SK-N-MC (cell line): ENCODE results near the gene PALM.

ENCODE experiments used
- DNase-seq: peaks from one replicate; pipeline ENCODE4 v3.0.0-alpha.2; 2011; ENCODE audit warnings: low read depth, low spot score
- H3K27ac ChIP-seq: fragments of 200-600 bp; sonication (generic); 2 replicates; pipeline ENCODE4 v1.5.1; 2016; ENCODE audit warnings: mixed run types
- H3K36me3 ChIP-seq: fragments of 200-600 bp; sonication (generic); 2 replicates; pipeline ENCODE4 v1.6.1; 2017; ENCODE audit warnings: antibody characterized with exemption, low read length, mixed read lengths; ENCODE audit not compliant: insufficient read depth
- H3K4me3 ChIP-seq: fragments of 200-600 bp; sonication (generic); 2 replicates; pipeline ENCODE4 v1.5.1; 2016
- H3K9ac ChIP-seq: fragments of 200-600 bp; sonication (generic); 2 replicates; pipeline ENCODE4 v1.8.0; 2017; ENCODE audit warnings: mixed run types, mixed read lengths; ENCODE audit not compliant: insufficient read length
- H3K9me3 ChIP-seq: fragments of 200-600 bp; sonication (generic); 2 replicates; pipeline ENCODE4 v1.6.1; 2017; ENCODE audit warnings: low read depth, mild to moderate bottlenecking, antibody characterized with exemption, low read length, moderate library complexity, mixed read lengths
- EZH2 ChIP-seq: fragments of 200-600 bp; sonication (generic); IDR thresholded peaks from one replicate; pipeline ENCODE4 v1.6.1; 2017; ENCODE audit warnings: antibody characterized with exemption
- FOXP2 ChIP-seq: optimal IDR thresholded peaks from 2 replicates; pipeline ENCODE3; 2011; ENCODE audit warnings: mild to moderate bottlenecking, moderate library complexity; ENCODE audit not compliant: insufficient read depth; ENCODE audit errors: extremely low read length, control extremely low read depth
- POLR2AphosphoS5 ChIP-seq: IDR thresholded peaks from 2 replicates; pipeline ENCODE4 v1.6.1; 2012; ENCODE audit warnings: mild to moderate bottlenecking, low read depth, low read length, borderline replicate concordance

PALM gene

DNA sequence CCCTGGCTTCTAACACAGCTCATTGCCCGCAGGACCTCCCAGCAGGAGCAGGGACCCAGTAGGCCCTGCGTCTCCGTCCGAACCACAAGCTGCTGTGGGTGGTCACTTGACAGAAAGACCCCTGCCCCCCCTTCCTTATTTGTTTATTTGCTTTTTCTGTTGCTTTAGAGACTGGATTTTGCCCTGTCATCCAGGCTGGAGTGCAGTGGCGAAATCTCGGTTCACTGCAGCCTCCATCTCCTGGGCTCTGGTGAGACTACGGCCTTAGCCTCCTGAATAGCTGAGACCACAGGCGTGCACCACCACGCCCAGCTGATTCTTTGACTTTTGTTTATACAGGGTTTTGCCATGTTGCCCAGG lies 80.9 kb downstream of the PALM start:
- no peaks in the 10 kb centered on the region for H3K36me3 ChIP-seq
- TF ChIP-seq EZH2 (no peak), POLR2AphosphoS5 (no peak)
- H3K4me3 ChIP-seq = no peak overlapping the region
- DNase-seq = no peak
- no peak overlapping the region for H3K9ac ChIP-seq
- no peaks in the 10 kb centered on the region for H3K9me3 ChIP-seq
- 0 out of 2 replicates have a peak overlapping the region, but pooled peaks have one; percentile 19 for H3K27ac ChIP-seq

DNA sequence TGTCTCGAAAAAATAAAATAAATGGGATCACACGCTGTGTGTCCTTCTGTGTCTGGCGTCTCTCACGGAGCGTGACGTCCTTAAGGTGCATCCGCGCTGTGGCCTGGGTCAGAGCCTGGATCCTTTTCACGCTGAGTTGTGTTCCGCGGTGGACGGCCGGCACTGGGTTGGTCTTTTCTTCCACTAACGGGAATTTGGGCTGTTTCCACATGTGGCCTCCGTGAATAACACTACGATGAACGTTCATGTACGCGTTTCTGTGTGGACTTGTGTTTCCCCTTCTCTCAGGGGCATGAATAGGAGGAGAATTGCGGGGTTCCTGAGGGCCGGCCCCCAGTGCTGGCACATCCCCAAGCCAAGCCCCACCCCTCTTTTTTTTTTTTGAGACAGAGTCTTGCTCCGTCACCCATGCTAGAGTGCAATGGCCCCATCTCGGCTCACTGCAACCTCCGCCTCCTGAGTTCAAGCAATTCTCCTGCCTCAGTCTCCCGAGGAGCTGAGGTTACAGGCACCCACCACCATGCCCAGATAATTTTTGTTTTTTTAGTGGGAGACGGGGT lies 82.4 kb downstream of the PALM start:
- TF ChIP-seq FOXP2 (no peak), EZH2 (no peak), POLR2AphosphoS5 (no peak)
- no peak overlapping the region for H3K9ac ChIP-seq

DNA sequence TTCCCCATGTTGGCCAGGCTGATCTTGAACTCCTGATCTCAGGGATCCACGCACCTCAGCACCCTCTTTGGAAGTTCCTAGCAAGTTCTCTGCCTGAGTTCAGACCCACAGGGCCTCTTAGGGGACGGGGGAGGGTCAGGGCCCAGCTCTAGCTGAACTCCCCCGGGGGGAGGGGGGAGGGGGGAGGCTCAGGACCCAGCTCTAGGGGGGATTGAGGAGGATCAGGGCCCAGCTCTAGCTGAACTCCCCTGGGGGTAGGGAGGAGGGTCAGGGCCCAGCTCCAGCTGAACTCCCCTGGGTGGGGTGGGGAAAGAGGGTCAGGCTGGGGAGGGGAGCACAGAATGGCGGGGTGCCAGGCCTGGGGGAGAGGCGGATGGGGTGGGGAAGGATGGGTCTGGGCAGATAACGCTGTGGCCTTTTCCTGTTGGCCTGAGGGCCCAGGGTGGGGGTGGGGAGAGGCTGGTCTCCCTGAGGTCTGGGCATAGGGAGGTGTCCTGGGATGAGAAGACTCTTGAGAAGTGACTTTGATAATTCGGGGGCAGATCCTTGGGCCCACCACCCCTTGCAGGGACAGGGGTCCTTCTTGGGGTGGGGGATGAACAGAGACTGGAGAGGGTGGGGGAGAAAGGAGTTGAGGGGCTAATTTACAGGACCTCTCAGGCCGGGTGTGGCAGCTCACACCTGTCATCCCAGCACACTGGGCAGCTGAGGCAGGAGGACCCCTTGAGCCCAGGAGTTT lies 83.0 kb downstream of the PALM start:
- DNase-seq = no peak
- no peaks in the 10 kb centered on the region for H3K36me3 ChIP-seq
- no peak overlapping the region for H3K9ac ChIP-seq
- TF ChIP-seq EZH2 = no peak
- no peak for TF ChIP-seq FOXP2
- TF ChIP-seq POLR2AphosphoS5 = no peak
- no peak overlapping the region for H3K4me3 ChIP-seq
- peak overlapping the region; percentile 50; the same call in 1 of the 2 replicates for H3K27ac ChIP-seq
- H3K9me3 ChIP-seq = no peaks in the 10 kb centered on the region

More for the DNA sequence above, 82.4 kb downstream of the PALM start:
- no peak overlapping the region for H3K4me3 ChIP-seq
- no peaks in the 10 kb centered on the region for H3K36me3 ChIP-seq
- no peaks in the 10 kb centered on the region for H3K9me3 ChIP-seq
- peak overlapping the region; percentile 50; the same call in 1 of the 2 replicates for H3K27ac ChIP-seq
- no peak for DNase-seq

DNA sequence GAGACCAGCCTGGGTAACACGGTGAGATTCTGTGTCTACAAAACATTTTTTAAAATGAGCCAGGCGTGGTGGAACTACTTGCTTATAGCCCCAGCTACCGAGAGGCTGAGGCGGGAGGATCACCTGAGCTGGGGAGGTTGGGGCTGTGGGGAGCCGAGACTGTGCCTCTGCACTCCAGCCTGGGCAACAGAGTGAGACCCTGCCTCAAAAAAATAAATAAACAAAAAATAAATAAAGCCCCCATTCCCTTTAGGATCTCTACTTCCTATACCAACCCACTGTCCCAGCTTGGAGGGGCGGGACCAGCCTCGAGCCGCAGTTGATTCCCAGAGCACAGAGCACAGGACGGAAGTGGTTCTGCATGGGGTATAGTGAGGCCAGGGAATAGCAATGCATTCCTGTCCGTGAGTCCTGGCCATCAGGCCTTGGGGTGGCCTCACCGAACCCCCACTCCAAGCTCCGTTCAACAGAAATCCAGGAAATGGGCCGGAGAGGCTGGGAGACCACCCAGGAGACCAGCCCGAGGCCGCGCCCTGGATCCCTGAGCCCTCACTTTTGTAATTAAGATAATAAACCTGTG lies 83.7 kb downstream of the PALM start:
- no peak for TF ChIP-seq FOXP2
- no peak for TF ChIP-seq POLR2AphosphoS5
- no peak for TF ChIP-seq EZH2
- no peak overlapping the region for H3K4me3 ChIP-seq

DNA sequence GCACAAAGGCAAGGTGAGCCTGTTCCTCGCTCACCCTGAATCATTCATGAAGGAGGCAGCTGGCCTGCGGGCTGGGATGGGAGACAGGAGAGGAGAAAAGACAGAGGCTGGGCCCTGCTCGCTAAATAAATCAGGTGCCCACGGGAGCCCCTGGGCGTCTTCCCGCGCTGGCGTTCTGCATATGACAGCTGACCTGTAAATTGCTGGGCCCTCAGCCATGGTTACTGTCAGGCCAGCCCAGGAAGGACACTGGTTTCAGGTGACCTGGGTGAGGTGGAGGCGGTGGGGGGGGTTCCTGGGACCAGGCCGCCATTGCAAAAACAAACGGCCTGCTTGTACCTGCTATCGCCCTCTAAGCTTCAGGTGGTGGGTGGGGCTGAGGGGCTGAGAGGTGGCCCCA lies 85.1 kb downstream of the PALM start:
- Histone ChIP-seq H3K36me3 (peaks cover 9% of the 10 kb centered on the region), H3K9me3 (no peaks in the 10 kb centered on the region), H3K4me3 (no peak overlapping the region), H3K27ac (no peak overlapping the region), H3K9ac (no peak overlapping the region)
- TF ChIP-seq FOXP2 (no peak), EZH2 (no peak), POLR2AphosphoS5 (no peak)
- no peak for DNase-seq

More for the DNA sequence above, 83.7 kb downstream of the PALM start:
- no peak overlapping the region for H3K9ac ChIP-seq
- peak overlapping the region; percentile 22; the same call in 1 of the 2 replicates for H3K27ac ChIP-seq
- H3K9me3 ChIP-seq = no peaks in the 10 kb centered on the region
- no peak for DNase-seq
- no peaks in the 10 kb centered on the region for H3K36me3 ChIP-seq

DNA sequence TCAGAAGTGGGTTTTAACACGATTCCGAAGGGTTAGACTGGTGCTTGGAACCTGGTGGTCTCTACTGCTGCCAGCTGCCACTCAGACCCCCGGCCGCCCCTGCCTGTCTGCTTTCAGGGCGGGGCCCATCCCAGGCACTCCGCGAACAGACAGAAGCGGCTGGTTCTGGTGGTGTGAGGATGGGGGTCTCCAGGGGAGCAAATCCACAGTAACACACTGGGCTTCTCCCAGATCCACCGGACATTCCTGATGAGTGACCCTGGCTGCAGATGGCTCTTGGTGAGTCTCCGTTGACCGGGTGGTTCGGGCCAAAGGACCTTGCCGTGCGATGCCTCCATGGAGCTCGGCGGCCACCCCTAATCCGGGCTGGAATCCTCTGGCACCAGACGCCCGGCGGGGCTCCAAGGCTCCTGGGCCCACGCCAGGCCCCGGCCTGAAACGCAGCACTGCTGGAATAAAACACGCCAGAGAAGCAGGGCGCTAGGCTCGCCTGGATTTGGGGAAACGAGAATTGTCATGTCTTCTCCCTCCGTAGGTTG lies 86.4 kb downstream of the PALM start:
- Histone ChIP-seq H3K9me3 (no peaks in the 10 kb centered on the region), H3K36me3 (peaks cover 22% of the 10 kb centered on the region), H3K27ac (no peak overlapping the region), H3K9ac (no peak overlapping the region), H3K4me3 (no peak overlapping the region)
- DNase-seq = no peak
- no peak for TF ChIP-seq POLR2AphosphoS5
- no peak for TF ChIP-seq EZH2
- TF ChIP-seq FOXP2 = no peak

DNA sequence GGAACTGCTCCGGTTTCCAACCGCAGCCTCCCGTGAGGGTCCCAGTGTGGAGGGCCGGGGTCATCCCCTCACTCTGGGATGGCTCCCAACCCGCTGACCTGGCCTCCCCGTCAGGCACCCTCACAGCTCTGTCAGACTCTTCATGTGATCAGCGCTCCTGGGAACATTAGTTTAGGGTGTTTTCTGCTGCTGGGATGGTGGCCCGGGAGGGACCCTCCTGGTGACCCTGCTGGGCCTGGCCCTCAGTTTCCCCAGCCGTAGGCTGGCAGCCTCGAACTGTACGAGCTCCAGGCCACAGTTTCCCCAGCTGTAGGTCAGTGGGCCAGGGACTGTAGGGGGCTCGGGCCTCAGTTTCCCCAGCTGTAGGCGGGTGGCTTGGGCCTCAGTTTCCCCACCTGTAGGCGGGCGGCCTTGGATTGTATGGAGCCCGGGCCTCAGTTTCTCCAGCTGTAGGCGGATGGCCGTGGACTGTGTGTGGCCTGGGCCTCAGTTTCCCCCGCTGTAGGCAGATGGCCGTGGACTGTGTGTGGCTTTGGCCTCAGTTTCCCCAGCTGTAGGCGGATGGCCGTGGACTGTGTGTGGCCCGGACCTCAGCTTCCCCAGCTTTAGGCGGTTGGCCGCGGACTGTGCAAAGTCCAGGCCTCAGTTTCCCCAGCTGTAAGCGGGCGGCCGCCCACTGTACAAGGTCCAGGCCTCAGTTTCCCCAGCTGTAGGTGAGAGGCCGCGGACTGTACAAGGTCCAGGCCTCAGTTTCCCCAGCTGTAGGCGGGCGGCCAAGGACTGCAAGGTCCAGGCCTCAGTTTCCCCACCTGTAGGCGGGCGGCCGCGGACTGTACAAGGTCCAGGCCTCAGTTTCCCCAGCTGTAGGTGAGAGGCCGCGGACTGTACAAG lies 87.2 kb downstream of the PALM start:
- DNase-seq = no peak
- no peak for TF ChIP-seq EZH2
- no peak for TF ChIP-seq FOXP2
- no peak for TF ChIP-seq POLR2AphosphoS5
- H3K4me3 ChIP-seq = peak overlapping the region; percentile 73
- H3K9ac ChIP-seq = peak overlapping the region; percentile 86
- peak overlapping the region; percentile 78; the same call in 1 of the 2 replicates for H3K27ac ChIP-seq
- no peaks in the 10 kb centered on the region for H3K9me3 ChIP-seq
- peaks cover 30% of the 10 kb centered on the region for H3K36me3 ChIP-seq
